ENCODE results near the gene GPR55.

The GPR55 gene

DNA sequence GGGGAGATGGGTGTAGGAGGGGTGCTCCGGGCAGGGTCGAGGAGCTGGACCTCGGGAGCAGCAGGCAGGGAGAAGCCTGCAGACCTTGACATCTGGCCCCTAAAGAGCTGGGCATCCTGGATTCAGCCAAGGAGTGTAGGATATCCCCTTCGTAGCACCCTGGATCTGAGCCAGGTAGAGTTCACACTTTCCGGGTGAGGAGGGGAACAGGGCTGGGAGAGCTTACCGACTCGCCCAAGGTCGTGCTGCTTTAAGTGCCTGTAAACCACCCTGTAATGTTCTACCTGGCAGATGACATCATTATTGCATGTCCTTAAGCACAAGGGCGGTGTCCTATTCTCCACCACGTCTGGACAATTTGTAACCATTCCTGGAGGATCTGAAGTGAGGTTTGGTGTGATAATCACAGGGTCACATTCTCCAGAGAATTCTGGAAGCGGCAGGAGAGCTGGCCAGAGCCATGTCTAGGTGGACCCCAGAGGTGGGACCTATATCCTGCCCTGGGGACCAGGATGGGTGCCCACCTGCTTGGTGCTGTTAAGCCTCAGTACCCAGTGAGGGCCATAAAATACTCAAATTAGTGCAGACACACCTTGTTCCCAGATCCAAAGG is 45.7 kb downstream of the GPR55 start:
- no peaks in the 10 kb centered on the region for H3K9me3 Mint-ChIP-seq
- H3K4me3 Mint-ChIP-seq, result no peak overlapping the region
- H3K4me1 Mint-ChIP-seq, result peaks cover 44% of the 10 kb centered on the region
- H3K36me3 Mint-ChIP-seq, result peaks cover 10% of the 10 kb centered on the region
- peak overlapping the region; percentile 52 for H3K27ac Mint-ChIP-seq
- no peak for ATAC-seq
- no peak for DNase-seq (ENCODE audit: low spot score in 2 of 2)

DNA sequence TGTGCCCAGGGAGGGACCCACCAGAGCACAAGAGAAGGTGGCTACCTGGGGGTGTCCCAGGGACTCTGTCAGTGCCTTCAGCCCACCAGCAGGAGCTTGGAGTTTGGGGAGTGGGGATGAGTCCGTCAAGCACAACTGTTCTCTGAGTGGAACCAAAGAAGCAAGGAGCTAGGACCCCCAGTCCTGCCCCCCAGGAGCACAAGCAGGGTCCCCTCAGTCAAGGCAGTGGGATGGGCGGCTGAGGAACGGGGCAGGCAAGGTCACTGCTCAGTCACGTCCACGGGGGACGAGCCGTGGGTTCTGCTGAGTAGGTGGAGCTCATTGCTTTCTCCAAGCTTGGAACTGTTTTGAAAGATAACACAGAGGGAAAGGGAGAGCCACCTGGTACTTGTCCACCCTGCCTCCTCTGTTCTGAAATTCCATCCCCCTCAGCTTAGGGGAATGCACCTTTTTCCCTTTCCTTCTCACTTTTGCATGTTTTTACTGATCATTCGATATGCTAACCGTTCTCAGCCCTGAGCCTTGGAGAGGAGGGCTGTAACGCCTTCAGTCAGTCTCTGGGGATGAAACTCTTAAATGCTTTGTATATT is 46.3 kb downstream of the GPR55 start:
- no peak overlapping the region for H3K4me3 Mint-ChIP-seq
- DNase-seq (ENCODE audit: low spot score in 2 of 2) (no peak), ATAC-seq (no peak)
- peaks cover 50% of the 10 kb centered on the region for H3K4me1 Mint-ChIP-seq
- H3K9me3 Mint-ChIP-seq, result no peaks in the 10 kb centered on the region
- H3K36me3 Mint-ChIP-seq, result peaks cover 10% of the 10 kb centered on the region
- peak overlapping the region; percentile 52 for H3K27ac Mint-ChIP-seq

DNA sequence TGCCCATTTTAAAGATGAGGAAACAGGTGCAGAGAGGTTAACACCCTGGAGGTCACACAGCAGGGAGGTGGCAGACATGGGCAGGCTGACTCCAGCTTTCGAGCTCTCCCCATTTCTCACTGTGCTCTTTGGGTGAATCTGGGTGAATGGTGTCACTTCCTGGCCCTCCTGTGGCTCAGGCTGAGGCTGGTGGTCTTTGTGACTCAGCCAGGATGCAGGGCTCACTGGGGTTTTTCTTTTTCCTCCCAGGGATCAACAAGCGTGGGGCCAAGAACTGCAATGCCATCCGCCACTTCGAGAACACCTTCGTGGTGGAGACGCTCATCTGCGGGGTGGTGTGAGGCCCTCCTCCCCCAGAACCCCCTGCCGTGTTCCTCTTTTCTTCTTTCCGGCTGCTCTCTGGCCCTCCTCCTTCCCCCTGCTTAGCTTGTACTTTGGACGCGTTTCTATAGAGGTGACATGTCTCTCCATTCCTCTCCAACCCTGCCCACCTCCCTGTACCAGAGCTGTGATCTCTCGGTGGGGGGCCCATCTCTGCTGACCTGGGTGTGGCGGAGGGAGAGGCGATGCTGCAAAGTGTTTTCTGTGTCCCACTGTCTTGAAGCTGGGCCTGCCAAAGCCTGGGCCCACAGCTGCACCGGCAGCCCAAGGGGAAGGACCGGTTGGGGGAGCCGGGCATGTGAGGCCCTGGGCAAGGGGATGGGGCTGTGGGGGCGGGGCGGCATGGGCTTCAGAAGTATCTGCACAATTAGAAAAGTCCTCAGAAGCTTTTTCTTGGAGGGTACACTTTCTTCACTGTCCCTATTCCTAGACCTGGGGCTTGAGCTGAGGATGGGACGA is 47.1 kb downstream of the GPR55 start:
- Mint-ChIP-seq H3K4me3 (peak overlapping the region; percentile 62), H3K36me3 (peaks cover 10% of the 10 kb centered on the region), H3K27ac (peak overlapping the region; percentile 52), H3K4me1 (peaks cover 57% of the 10 kb centered on the region), H3K9me3 (no peaks in the 10 kb centered on the region)
- peak in 1 of 2 donors; percentile 86 for DNase-seq (ENCODE audit: low spot score in 2 of 2)
- peak; percentile 95 for ATAC-seq

DNA sequence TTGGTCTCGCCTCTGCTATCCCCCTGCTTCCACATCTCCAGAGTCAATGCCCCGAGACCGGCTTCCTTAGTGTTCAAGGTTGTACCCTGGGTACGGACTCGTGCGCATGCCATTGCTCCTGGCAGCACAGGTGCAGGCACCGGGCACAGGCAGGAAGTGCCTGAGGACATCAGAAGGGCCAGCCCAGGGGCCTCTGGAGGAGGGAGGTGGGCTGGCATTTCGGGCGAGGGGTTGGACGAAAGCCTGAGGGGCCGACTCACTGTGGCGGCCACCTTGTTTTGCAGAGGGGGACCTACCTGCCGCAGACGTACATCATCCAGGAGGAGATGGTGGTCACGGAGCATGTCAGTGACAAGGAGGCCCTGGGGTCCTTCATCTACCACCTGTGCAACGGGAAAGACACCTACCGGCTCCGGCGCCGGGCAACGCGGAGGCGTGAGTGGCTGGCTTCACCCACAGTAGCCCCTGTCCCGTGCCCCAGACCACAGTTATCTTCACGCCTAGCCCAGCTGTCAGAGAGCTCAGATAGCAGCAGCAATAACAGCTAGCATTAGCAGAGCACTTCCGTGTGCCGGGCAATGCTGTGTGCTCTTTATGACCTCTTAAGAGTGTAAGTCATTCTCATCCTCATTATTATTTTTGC is 47.8 kb downstream of the GPR55 start:
- DNase-seq (ENCODE audit: low spot score in 2 of 2), result no peak
- H3K27ac Mint-ChIP-seq, result peak overlapping the region; percentile 52
- H3K4me3 Mint-ChIP-seq, result peak overlapping the region; percentile 62
- H3K9me3 Mint-ChIP-seq, result no peaks in the 10 kb centered on the region
- ATAC-seq, result no peak
- H3K36me3 Mint-ChIP-seq, result peaks cover 10% of the 10 kb centered on the region
- H3K4me1 Mint-ChIP-seq, result peaks cover 62% of the 10 kb centered on the region

DNA sequence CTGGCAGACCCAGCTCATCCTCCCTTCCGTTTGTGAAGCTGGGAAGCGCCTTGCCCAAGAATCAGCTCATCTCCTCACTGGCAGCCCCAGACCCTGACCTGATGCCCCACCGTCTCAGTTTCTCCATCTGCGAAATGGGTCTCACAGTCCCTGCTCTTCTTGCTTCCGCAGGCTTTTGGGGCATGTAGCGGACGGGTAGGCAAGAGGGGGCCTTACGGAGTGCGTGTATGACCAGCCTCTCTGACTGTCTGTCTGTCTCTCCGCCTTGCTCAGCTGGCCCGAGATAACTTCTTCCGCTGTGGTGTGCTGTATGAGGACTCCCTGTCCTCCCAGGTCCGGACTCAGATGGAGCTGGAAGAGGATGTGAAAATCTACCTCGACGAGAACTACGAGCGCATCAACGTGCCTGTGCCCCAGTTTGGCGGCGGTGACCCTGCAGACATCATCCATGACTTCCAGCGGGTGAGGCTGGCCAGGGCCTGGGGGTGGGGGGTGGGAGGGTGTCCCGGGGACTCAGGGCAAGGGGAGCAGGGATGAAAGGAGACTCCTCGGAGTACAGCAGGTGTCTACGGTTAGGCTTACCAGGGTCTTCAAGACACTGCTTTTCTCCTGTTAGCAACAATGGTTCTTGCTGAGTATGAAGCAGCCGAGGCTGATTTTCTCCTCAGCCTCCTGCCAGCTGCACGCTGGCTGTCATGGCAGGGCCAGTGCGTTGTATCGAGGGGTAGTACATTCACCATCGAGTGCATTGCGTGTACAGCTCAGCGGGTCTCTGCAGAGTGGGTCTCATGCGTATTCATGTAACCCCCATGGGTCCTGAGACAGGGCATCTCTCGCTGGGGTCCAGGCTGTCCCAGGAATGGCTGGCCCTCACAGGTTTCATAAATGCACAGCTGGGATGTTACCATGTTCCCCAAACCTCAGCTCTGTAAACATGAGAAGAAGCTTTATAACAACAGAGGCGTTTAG is 49.4 kb downstream of the GPR55 start:
- no peak overlapping the region for H3K27ac Mint-ChIP-seq
- DNase-seq (ENCODE audit: low spot score in 2 of 2) (no peak), ATAC-seq (no peak)
- peaks cover 64% of the 10 kb centered on the region for H3K4me1 Mint-ChIP-seq
- H3K36me3 Mint-ChIP-seq, result peaks cover 10% of the 10 kb centered on the region
- H3K9me3 Mint-ChIP-seq, result no peaks in the 10 kb centered on the region
- H3K4me3 Mint-ChIP-seq, result no peak overlapping the region

DNA sequence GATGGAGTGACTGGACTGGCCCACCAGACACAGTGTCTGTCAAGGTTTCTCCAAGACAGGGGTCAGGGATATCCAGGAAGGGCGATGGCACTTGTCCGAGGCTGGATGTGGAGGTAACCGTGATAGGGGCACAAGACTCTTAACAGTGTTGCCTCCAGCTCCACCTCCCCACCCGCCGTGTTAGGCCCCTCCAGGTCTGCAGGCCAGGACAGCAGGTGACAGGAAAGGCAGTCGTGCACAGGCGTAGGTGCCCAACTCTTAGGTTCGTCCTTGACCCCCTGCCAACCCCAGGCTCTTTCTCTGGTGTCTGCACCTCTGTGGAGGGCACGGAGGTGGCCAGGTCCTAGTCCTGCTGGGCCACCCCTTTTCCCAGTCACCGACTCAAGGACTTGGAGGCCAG is 50.2 kb downstream of the GPR55 start:
- Mint-ChIP-seq H3K4me3 (no peak overlapping the region), H3K4me1 (peaks cover 72% of the 10 kb centered on the region), H3K27ac (no peak overlapping the region), H3K9me3 (no peaks in the 10 kb centered on the region), H3K36me3 (peaks cover 10% of the 10 kb centered on the region)
- ATAC-seq (no peak), DNase-seq (ENCODE audit: low spot score in 2 of 2) (no peak)

DNA sequence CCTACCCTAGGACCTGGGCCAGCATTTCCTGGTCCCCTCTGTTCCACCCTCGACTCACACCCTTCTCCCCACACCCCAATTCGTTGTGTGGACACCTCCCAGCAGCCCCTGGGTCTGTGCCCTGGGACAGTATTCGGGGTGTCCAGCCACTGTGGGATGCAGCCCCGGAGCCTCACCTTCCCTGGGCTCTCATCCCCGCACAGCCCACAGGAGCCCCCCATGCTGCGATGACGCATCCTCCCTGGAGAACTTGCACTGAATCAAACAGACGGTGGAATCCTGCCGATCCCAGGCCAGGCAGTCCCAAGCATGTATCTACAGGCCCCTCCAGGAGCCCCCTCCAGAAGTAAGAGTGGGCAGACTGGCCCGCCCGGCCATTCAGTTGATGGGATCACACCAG is 50.6 kb downstream of the GPR55 start:
- Mint-ChIP-seq H3K4me1 (peaks cover 72% of the 10 kb centered on the region), H3K36me3 (peaks cover 10% of the 10 kb centered on the region), H3K9me3 (no peaks in the 10 kb centered on the region), H3K27ac (no peak overlapping the region), H3K4me3 (no peak overlapping the region)
- DNase-seq (ENCODE audit: low spot score in 2 of 2) (no peak), ATAC-seq (no peak)

DNA sequence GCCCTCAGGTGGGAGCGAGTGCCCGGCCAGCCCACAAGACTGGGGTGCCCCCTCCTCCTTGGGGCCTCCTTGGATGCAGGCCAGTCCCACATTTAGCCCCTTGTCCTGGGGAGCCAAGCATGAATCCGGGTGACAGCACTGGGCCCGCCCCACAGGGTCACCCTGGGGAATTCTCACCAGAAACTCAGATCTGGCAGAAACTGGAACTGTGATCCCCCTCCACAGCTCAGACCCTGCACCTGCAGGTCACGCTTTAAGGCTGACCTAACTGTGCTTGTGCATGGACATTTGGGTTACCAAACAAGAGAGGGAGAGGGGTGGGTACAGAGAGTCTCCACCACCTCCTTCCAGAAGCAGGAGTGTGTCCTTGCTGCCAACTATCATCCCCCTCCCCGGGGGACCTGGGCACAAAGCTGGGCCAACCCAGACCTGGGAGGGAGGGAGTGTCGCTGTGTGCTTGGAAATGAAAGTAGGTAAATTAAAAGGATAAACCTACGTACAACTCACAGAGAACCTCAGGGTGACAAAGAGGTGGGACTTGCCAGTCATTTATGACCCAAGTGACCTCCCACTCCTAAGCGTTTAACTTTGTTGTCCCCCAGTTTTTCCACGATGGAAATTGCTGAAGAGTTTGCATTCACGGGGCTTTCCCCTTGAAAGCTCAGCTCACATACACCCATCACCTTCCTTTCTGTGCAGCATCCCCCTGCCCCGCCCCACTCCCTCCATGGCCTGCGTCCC is 51.2 kb downstream of the GPR55 start:
- H3K4me3 Mint-ChIP-seq, result no peak overlapping the region
- ATAC-seq, result no peak
- H3K4me1 Mint-ChIP-seq, result peaks cover 70% of the 10 kb centered on the region
- H3K36me3 Mint-ChIP-seq, result peaks cover 13% of the 10 kb centered on the region
- DNase-seq (ENCODE audit: low spot score in 2 of 2), result no peak
- H3K27ac Mint-ChIP-seq, result no peak overlapping the region
- no peaks in the 10 kb centered on the region for H3K9me3 Mint-ChIP-seq

DNA sequence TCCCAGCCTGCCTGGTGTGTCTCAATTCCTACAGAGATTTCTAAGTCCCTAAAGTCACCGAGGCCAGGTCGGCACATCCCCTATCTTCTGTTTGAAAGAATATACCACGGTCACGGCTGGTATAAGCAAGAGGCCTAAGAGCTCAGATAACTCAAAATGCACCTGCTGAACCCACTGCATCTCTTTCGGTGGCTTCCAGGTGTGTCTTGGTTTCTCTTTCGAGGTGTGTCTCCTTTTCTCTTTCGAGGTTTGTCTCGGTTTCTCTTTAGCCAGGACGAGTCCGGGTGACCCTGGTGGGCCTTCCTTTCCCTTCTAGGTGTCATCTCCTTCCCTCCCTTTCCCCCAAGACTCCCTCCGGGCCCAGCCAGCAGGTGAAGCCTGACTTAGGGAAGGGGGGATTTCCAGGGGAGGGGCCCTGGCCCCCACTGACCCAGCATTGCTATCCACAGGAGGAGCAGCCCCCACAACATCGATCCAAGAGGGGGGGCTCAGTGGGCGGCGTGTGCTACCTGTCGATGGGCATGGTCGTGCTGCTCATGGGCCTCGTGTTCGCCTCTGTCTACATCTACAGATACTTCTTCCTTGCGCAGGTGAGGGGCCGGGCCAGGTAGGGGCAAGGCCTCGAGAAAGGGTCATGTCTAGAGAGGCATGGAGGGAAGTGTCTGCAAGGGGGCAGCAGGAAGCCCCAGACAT is 51.9 kb downstream of the GPR55 start:
- DNase-seq (ENCODE audit: low spot score in 2 of 2) (peak in 1 of 2 donors; percentile 50), ATAC-seq (no peak)
- peaks cover 68% of the 10 kb centered on the region for H3K4me1 Mint-ChIP-seq
- peaks cover 15% of the 10 kb centered on the region for H3K36me3 Mint-ChIP-seq
- H3K27ac Mint-ChIP-seq, result no peak overlapping the region
- no peak overlapping the region for H3K4me3 Mint-ChIP-seq
- H3K9me3 Mint-ChIP-seq, result no peaks in the 10 kb centered on the region

DNA sequence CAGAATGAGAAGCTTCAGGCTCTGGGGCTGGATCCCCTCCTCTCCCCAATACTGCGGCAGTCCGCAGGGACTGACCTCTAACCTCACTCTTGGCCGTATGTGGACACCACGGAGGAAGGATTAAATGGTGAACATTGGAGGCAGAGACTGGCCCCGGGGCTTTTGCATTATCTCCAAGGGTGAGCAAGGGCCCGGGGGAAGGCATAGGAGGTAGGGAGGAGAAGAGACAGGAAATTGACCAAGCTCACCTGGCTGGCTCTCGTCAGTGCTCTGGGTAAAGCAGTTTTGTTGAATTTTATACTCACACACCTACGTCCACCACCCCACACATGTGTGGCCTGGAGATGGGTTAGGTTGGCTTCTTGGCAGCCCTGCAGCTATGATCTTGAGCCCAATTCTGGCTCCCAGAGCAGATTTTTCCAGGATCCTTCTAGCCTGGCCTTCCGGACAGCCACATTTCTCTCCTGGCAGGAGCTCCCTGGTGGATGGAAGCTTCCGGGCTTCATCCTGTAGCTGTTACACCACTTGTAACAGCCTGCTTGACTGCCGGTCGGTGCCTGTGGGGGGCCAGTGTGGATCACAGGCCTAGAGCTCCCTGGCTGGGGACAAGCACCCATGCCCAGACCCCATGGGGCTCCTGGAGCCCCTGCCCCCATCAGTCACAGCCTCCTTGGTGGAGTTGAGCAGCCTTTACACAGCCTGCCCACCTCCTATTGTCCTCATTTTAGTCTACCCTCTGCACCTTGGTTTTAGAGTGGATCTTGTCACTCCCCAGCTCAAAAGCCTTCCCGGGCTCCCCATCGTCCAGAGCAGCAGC is 52.7 kb downstream of the GPR55 start:
- Mint-ChIP-seq H3K27ac (no peak overlapping the region), H3K4me1 (peaks cover 62% of the 10 kb centered on the region), H3K9me3 (no peaks in the 10 kb centered on the region), H3K4me3 (no peak overlapping the region), H3K36me3 (peaks cover 9% of the 10 kb centered on the region)
- ATAC-seq (no peak), DNase-seq (ENCODE audit: low spot score in 2 of 2) (peak in 1 of 2 donors; percentile 48)

DNA sequence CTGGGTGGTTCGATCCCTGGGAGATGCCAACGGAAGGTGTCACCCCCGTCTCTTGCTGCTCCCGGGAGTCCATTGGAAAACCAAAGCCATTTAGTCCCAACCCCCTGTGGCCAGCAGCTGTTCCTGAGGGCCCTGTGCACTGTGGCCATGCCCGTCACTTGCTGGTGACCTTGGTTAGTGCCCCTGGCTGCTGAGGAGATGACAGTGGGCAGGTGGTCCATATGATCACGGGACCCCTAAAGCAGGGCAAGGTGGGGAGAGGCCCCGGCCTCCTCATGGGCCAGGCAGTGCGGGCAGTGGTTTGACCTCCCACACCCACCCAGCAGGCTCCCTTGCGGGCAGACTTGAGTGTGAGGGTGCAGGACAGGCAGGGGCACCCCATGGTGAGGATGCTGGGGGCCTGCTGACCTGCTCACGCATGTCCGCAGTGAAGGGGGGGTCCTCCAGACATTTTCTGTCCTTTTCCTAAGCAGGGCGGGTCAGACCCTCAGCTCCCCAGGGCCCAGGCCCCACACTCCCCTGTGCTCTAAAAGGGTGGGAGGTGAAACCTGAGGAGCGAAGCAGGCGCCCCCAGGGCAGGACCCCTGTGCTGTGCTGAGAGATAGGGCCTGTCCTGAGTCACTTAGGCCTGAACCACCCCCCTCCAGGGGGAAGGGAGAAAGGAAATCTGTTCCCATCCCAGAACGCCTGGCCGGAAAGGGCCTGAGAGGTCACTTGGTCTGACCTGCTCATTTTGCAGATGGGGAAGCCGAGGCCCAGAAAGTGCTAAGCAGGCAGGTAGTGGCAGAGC is 53.5 kb downstream of the GPR55 start:
- DNase-seq (ENCODE audit: low spot score in 2 of 2) (peak in 1 of 2 donors; percentile 49), ATAC-seq (no peak)
- no peak overlapping the region for H3K27ac Mint-ChIP-seq
- no peak overlapping the region for H3K4me3 Mint-ChIP-seq
- H3K9me3 Mint-ChIP-seq, result no peaks in the 10 kb centered on the region
- H3K4me1 Mint-ChIP-seq, result peaks cover 62% of the 10 kb centered on the region
- peaks cover 5% of the 10 kb centered on the region for H3K36me3 Mint-ChIP-seq

DNA sequence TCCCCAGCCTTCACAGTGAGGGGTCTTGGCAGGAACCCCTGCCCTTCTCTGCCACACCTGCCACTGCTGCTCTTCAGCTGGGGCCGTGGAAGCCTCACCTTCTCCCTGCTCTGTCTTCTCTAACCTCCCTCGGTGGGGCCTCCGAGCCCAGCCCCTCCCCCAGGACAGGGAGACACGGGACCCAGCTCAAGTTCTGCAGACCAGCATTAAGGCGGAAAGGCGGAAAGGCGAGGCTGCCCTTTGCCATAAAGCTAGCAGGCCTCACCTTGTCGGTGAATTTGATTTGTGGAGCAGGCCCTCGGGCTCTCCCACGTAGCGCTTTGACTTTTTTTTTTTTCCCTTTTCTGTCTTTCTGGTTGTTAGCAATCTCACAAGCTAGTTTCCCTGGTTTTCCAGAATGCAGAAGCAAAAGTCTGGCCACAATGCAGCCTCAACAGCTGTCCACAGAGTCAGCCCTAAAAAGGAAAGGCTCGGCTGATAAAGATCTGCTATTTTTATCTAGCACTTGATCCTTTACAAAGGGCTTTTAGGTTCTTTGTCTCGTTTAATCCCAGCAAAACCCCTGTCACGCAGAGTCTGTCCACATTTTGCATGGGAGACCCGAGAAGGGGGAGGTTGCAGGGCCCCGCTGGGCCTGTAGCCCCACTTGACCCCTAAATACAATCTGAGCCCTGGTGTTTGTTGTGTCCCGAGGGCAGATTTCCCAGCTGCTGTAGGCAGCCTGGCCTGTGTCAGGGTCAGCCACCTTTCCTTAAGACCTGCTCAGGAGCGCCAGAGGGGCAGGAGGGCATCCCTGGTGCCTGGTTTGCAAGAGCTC is 54.3 kb downstream of the GPR55 start:
- H3K9me3 Mint-ChIP-seq, result no peaks in the 10 kb centered on the region
- H3K36me3 Mint-ChIP-seq, result peaks cover 5% of the 10 kb centered on the region
- no peak overlapping the region for H3K27ac Mint-ChIP-seq
- H3K4me1 Mint-ChIP-seq, result peaks cover 65% of the 10 kb centered on the region
- no peak overlapping the region for H3K4me3 Mint-ChIP-seq
- DNase-seq (ENCODE audit: low spot score in 2 of 2), result peak in 1 of 2 donors; percentile 34
- no peak for ATAC-seq

Measured in stimulated activated effector memory CD8-positive, alpha-beta T cell treated with anti-CD3 and anti-CD28 coated beads, Interleukin-12 subunit alpha, Interleukin-12 subunit beta, amount 100 ng/mL, for 72 hours (primary cell).